ENCODE measurements around the gene BOC. TPM values are rescaled to one million over a fixed set of nuclear protein-coding genes. Genes with fewer than 3 reads are reported as not detected.

Gene BOC
- total RNA-seq, 2 experiments from 2014 or later: 0.03 TPM; not detected in 1

- Histone ChIP-seq H3K79me2 (ENCODE audit: insufficient read depth, low read depth, low read length) (no peaks in the 10 kb centered on the region), H3K27ac (ENCODE audit: low read depth, low read length, poor library complexity, severe bottlenecking) (no peak overlapping the region), H3K4me3 (ENCODE audit: low read depth, low read length, poor library complexity, severe bottlenecking) (no peak overlapping the region), H3K4me2 (ENCODE audit: low read length) (no peak overlapping the region), H2AFZ (ENCODE audit: low read length) (no peak overlapping the region), H3K4me1 (ENCODE audit: insufficient read depth, low read length, poor library complexity, severe bottlenecking) (no peaks in the 10 kb centered on the region), H3K9me3 (ENCODE audit: low read length) (no peaks in the 10 kb centered on the region), H3K9me2 (ENCODE audit: insufficient read depth, low read length) (no peaks in the 10 kb centered on the region), H3K36me3 (ENCODE audit: insufficient read depth, low read length) (no peaks in the 10 kb centered on the region), H4K20me1 (ENCODE audit: insufficient read depth, low read length) (no peaks in the 10 kb centered on the region)
- TF ChIP-seq CTCF (conservative IDR thresholded peaks at IDR 0.05; ENCODE audit: low read length) (no peak), EZH2phosphoT487 (IDR thresholded peaks at IDR 0.05; ENCODE audit: borderline replicate concordance, low read depth, low read length) (no peak)
- no peak for DNase-seq (ENCODE audit: low spot score)
- ChIA-PET CTCF (ENCODE audit: unreplicated experiment) (no interaction called here), POLR2A (no interaction called here)
- BruUV-seq (replicated peaks): no TSS peak
- intact Hi-C loops (cut with micrococcal nuclease; ENCODE audit: unreplicated experiment): no loop called here
Observed at GRCh38 chr3:113218681-113219045, 7.3 kb downstream of the BOC start.

- intact Hi-C loops (cut with micrococcal nuclease; ENCODE audit: unreplicated experiment): no loop called here
- H3K27ac ChIP-seq (ENCODE audit: low read depth, low read length, poor library complexity, severe bottlenecking): no peak overlapping the region
- H3K79me2 ChIP-seq (ENCODE audit: insufficient read depth, low read depth, low read length): no peaks in the 10 kb centered on the region
- TF ChIP-seq CTCF (conservative IDR thresholded peaks at IDR 0.05; ENCODE audit: low read length) (no peak), EZH2phosphoT487 (IDR thresholded peaks at IDR 0.05; ENCODE audit: borderline replicate concordance, low read depth, low read length) (no peak)
- no peaks in the 10 kb centered on the region for H3K4me1 ChIP-seq (ENCODE audit: insufficient read depth, low read length, poor library complexity, severe bottlenecking)
- DNase-seq (ENCODE audit: low spot score): no peak
- no peaks in the 10 kb centered on the region for H3K9me2 ChIP-seq (ENCODE audit: insufficient read depth, low read length)
- POLR2A ChIA-PET: no interaction called here
- H2AFZ ChIP-seq (ENCODE audit: low read length): no peak overlapping the region
- H3K4me2 ChIP-seq (ENCODE audit: low read length): no peak overlapping the region
- H3K36me3 ChIP-seq (ENCODE audit: insufficient read depth, low read length): no peaks in the 10 kb centered on the region
- no peak overlapping the region for H3K4me3 ChIP-seq (ENCODE audit: low read depth, low read length, poor library complexity, severe bottlenecking)
- H3K9me3 ChIP-seq (ENCODE audit: low read length): no peaks in the 10 kb centered on the region
- CTCF ChIA-PET (ENCODE audit: unreplicated experiment): no interaction called here
- BruUV-seq (replicated peaks): no TSS peak
- H4K20me1 ChIP-seq (ENCODE audit: insufficient read depth, low read length): no peaks in the 10 kb centered on the region
Observed at GRCh38 chr3:113219605-113220300, 8.4 kb downstream of the BOC start.

- Histone ChIP-seq H3K9me2 (ENCODE audit: insufficient read depth, low read length) (no peaks in the 10 kb centered on the region), H3K9me3 (ENCODE audit: low read length) (no peaks in the 10 kb centered on the region), H4K20me1 (ENCODE audit: insufficient read depth, low read length) (no peaks in the 10 kb centered on the region), H3K27ac (ENCODE audit: low read depth, low read length, poor library complexity, severe bottlenecking) (no peak overlapping the region), H3K4me2 (ENCODE audit: low read length) (no peak overlapping the region), H3K36me3 (ENCODE audit: insufficient read depth, low read length) (no peaks in the 10 kb centered on the region), H3K4me3 (ENCODE audit: low read depth, low read length, poor library complexity, severe bottlenecking) (no peak overlapping the region), H2AFZ (ENCODE audit: low read length) (no peak overlapping the region), H3K4me1 (ENCODE audit: insufficient read depth, low read length, poor library complexity, severe bottlenecking) (no peaks in the 10 kb centered on the region), H3K79me2 (ENCODE audit: insufficient read depth, low read depth, low read length) (no peaks in the 10 kb centered on the region)
- ChIA-PET CTCF (ENCODE audit: unreplicated experiment) (no interaction called here), POLR2A (interaction anchor here (0.5 kb wide), 1 partner anchor 16 kb away, joined by 3 read pairs; no protein-coding TSS in a partner anchor)
- intact Hi-C loops (cut with micrococcal nuclease; ENCODE audit: unreplicated experiment): no loop called here
- BruUV-seq (replicated peaks): no TSS peak
- no peak for TF ChIP-seq EZH2phosphoT487 (IDR thresholded peaks at IDR 0.05; ENCODE audit: borderline replicate concordance, low read depth, low read length)
- TF ChIP-seq CTCF (conservative IDR thresholded peaks at IDR 0.05; ENCODE audit: low read length): no peak
- DNase-seq (ENCODE audit: low spot score): no peak
Observed at GRCh38 chr3:113220721-113221120, 9.4 kb downstream of the BOC start.

All from OCI-LY7 (cell line).